ENCODE measurements around the gene ZNHIT3. TPM values are rescaled to one million over a fixed set of nuclear protein-coding genes. Genes with fewer than 3 reads are reported as not detected.
"Not testable (repeated sequence)": the region's sequence is repeated elsewhere in the genome, so short reads cannot be mapped to it uniquely, and the experiment has no call there.

The ZNHIT3 gene
- total RNA-seq (33.7 TPM), polyA plus RNA-seq (51.9 TPM)

GRCh38 chr17:36486204-36487194, at the start of gene ZNHIT3:
Gene ZNHIT3, plus strand, starts transcription at chr17:36486681. Its CDS starts 19 bp downstream, at chr17:36486700.
- DNase-seq (ENCODE audit: extremely low spot score), result peak; percentile 85
- under 1% methylated on average over 73 of the region's 73 CpGs for WGBS

GRCh38 chr17:36441792-36442191, 44.7 kb upstream of the ZNHIT3 start:
- not testable (repeated sequence) for H3K27ac ChIP-seq (ENCODE audit: low read depth); H3K4me3 ChIP-seq (ENCODE audit: low read depth, low read length); H3K36me3 ChIP-seq (ENCODE audit: insufficient read depth); H3K4me1 ChIP-seq (ENCODE audit: insufficient read depth); DNase-seq (ENCODE audit: extremely low spot score)
- WGBS, result no CpG with 5 or more reads among the region's 4 CpGs

More at GRCh38 chr17:36486204-36487194, at the start of gene ZNHIT3:
- Histone ChIP-seq H3K36me3 (ENCODE audit: insufficient read depth) (no peaks in the 10 kb centered on the region), H3K4me3 (ENCODE audit: low read depth, low read length) (peak within 1 kb of the TSS; percentile 89), H3K4me1 (ENCODE audit: insufficient read depth) (no peaks in the 10 kb centered on the region), H3K27ac (ENCODE audit: low read depth) (peak within 1 kb of the TSS; percentile 76)

- no peak overlapping the region for H3K4me3 ChIP-seq (ENCODE audit: low read depth, low read length)
- no peak overlapping the region for H3K27ac ChIP-seq (ENCODE audit: low read depth)
- WGBS, result 83% methylated on average over 6 of the region's 6 CpGs
- DNase-seq (ENCODE audit: extremely low spot score), result no peak
- H3K36me3 ChIP-seq (ENCODE audit: insufficient read depth), result no peaks in the 10 kb centered on the region
- no peaks in the 10 kb centered on the region for H3K4me1 ChIP-seq (ENCODE audit: insufficient read depth)
Observed at GRCh38 chr17:36443777-36444176, 42.7 kb upstream of the ZNHIT3 start.

GRCh38 chr17:36449997-36450396, 36.5 kb upstream of the ZNHIT3 start:
- not testable (repeated sequence) for DNase-seq (ENCODE audit: extremely low spot score); H3K27ac ChIP-seq (ENCODE audit: low read depth); H3K36me3 ChIP-seq (ENCODE audit: insufficient read depth); H3K4me3 ChIP-seq (ENCODE audit: low read depth, low read length); H3K4me1 ChIP-seq (ENCODE audit: insufficient read depth)
- whole genome bisulfite sequencing, result 68% methylated on average over 8 of the region's 15 CpGs

- H3K27ac ChIP-seq (ENCODE audit: low read depth); H3K4me3 ChIP-seq (ENCODE audit: low read depth, low read length); DNase-seq (ENCODE audit: extremely low spot score); H3K4me1 ChIP-seq (ENCODE audit: insufficient read depth); H3K36me3 ChIP-seq (ENCODE audit: insufficient read depth): not testable (repeated sequence)
- WGBS, result 77% methylated on average over 8 of the region's 9 CpGs
Observed at GRCh38 chr17:36452888-36453287, 33.6 kb upstream of the ZNHIT3 start.

- not testable (repeated sequence) for DNase-seq (ENCODE audit: extremely low spot score); H3K4me1 ChIP-seq (ENCODE audit: insufficient read depth); H3K4me3 ChIP-seq (ENCODE audit: low read depth, low read length); H3K36me3 ChIP-seq (ENCODE audit: insufficient read depth); H3K27ac ChIP-seq (ENCODE audit: low read depth)
- 86% methylated on average over 6 of the region's 9 CpGs for WGBS
Observed at GRCh38 chr17:36457701-36458100, 28.8 kb upstream of the ZNHIT3 start.

GRCh38 chr17:36459045-36459444, 27.4 kb upstream of the ZNHIT3 start:
- no peaks in the 10 kb centered on the region for H3K4me1 ChIP-seq (ENCODE audit: insufficient read depth)
- no peak overlapping the region for H3K4me3 ChIP-seq (ENCODE audit: low read depth, low read length)
- WGBS, result 93% methylated on average over 5 of the region's 5 CpGs
- H3K36me3 ChIP-seq (ENCODE audit: insufficient read depth), result no peaks in the 10 kb centered on the region
- H3K27ac ChIP-seq (ENCODE audit: low read depth), result no peak overlapping the region
- DNase-seq (ENCODE audit: extremely low spot score), result no peak

GRCh38 chr17:36459601-36460000, 26.9 kb upstream of the ZNHIT3 start:
- no peaks in the 10 kb centered on the region for H3K36me3 ChIP-seq (ENCODE audit: insufficient read depth)

GRCh38 chr17:36460265-36460937, 26.1 kb upstream of the ZNHIT3 start:
- no peak for DNase-seq (ENCODE audit: extremely low spot score)
- WGBS, result 75% methylated on average over 5 of the region's 5 CpGs
- no peak overlapping the region for H3K4me3 ChIP-seq (ENCODE audit: low read depth, low read length)
- no peaks in the 10 kb centered on the region for H3K4me1 ChIP-seq (ENCODE audit: insufficient read depth)
- H3K36me3 ChIP-seq (ENCODE audit: insufficient read depth), result no peaks in the 10 kb centered on the region
- no peak overlapping the region for H3K27ac ChIP-seq (ENCODE audit: low read depth)

More at GRCh38 chr17:36459601-36460000, 26.9 kb upstream of the ZNHIT3 start:
- H3K27ac ChIP-seq (ENCODE audit: low read depth), result no peak overlapping the region
- no peaks in the 10 kb centered on the region for H3K4me1 ChIP-seq (ENCODE audit: insufficient read depth)
- WGBS, result 75% methylated on average over 7 of the region's 7 CpGs
- no peak overlapping the region for H3K4me3 ChIP-seq (ENCODE audit: low read depth, low read length)
- no peak for DNase-seq (ENCODE audit: extremely low spot score)

GRCh38 chr17:36461330-36462110, 25.0 kb upstream of the ZNHIT3 start:
- WGBS, result 56% methylated on average over 10 of the region's 10 CpGs
- no peak overlapping the region for H3K4me3 ChIP-seq (ENCODE audit: low read depth, low read length)
- H3K27ac ChIP-seq (ENCODE audit: low read depth), result no peak overlapping the region
- DNase-seq (ENCODE audit: extremely low spot score), result no peak
- H3K36me3 ChIP-seq (ENCODE audit: insufficient read depth), result no peaks in the 10 kb centered on the region
- H3K4me1 ChIP-seq (ENCODE audit: insufficient read depth), result no peaks in the 10 kb centered on the region

- 14% methylated on average over 54 of the region's 54 CpGs for WGBS
- no peak overlapping the region for H3K4me3 ChIP-seq (ENCODE audit: low read depth, low read length)
- DNase-seq (ENCODE audit: extremely low spot score), result peak; percentile 26
- no peak overlapping the region for H3K27ac ChIP-seq (ENCODE audit: low read depth)
- no peaks in the 10 kb centered on the region for H3K4me1 ChIP-seq (ENCODE audit: insufficient read depth)
- no peaks in the 10 kb centered on the region for H3K36me3 ChIP-seq (ENCODE audit: insufficient read depth)
Observed at GRCh38 chr17:36463916-36464764, 22.3 kb upstream of the ZNHIT3 start.

- no peaks in the 10 kb centered on the region for H3K4me1 ChIP-seq (ENCODE audit: insufficient read depth)
- H3K27ac ChIP-seq (ENCODE audit: low read depth), result no peak overlapping the region
- H3K36me3 ChIP-seq (ENCODE audit: insufficient read depth), result no peaks in the 10 kb centered on the region
- DNase-seq (ENCODE audit: extremely low spot score), result no peak
- whole genome bisulfite sequencing, result 7% methylated on average over 21 of the region's 21 CpGs
- no peak overlapping the region for H3K4me3 ChIP-seq (ENCODE audit: low read depth, low read length)
Observed at GRCh38 chr17:36464765-36465088, 21.8 kb upstream of the ZNHIT3 start.
